Activated T-helper 9 cell treated with anti-CD3 and anti-CD28 coated beads, Interleukin-2, amount 50 U/mL, for 16 hours (primary cell): Measurements from ENCODE around the gene GASK1A.
"Not testable (repeated sequence)": the region's sequence is repeated elsewhere in the genome, so short reads cannot be mapped to it uniquely, and the experiment has no call there.

Source experiments
- DNase-seq: peaks from one replicate; pipeline ENCODE4 v3.0.0-alpha.2; 2020; ENCODE audit warnings: low read depth

Gene GASK1A

DNA sequence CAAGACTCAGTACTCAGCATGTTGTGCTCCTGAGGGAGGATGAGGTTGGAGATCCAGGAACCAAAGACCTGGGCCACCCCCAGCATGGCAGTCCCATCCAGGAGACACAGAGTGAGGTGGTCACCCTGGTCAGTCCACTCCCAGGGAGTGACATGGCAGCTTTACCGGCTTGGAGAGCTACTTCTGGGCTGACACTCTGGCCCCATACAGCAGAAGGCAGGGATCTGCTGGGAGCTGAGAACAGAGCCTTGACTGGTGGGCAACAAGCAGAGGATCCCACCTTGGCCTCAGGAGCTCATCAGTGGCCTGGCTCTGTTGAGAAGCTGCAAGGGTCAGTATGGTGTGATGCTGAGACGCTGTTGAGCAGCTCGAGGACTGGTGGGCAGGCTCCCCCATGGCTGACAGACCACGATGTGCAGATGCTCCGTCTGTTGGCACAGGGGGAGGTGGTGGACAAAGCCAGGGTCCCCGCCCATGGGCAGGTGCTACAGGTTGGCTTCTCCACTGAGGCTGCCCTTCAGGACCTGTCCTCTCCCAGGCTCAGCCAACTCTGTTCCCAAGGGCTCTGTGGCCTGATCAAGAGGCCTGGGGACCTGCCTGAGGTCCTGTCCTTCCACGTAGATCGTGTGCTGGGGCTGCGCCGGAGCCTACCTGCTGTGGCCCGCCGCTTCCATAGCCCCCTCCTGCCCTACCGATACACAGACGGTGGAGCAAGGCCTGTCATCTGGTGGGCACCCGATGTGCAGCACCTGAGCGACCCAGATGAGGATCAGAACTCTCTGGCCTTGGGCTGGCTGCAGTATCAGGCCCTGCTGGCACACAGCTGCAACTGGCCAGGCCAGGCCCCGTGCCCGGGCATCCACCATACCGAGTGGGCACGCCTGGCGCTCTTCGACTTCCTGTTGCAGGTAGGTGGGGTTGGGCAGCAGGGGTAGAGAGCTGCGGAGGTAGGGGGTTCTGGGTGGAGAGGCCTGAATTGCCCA lies 53.8 kb downstream of the GASK1A start:
- no peak for DNase-seq

GRCh38 chr3:43034200-43034599 lies 55.1 kb downstream of the GASK1A start:
- no peak for DNase-seq

DNA sequence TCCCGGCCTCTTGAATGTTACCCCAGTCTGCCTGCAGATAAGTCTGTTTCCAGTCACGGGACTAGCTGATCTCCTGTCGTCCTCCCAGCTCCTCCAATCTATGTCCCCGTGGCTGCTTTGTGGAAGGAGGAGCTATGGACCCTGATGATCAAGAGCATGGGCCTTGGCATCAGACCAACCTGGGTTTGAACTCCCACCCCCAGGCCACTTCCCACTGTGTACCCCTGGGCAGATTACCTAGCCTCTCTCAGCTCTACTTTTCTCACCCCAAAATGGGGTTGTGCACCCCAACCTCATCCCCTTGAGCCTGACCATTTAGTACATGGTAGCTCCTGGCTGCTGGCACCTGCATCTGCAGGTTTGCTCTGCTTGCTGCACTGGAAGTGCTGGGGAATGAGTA lies 55.8 kb downstream of the GASK1A start:
- no peak for DNase-seq

- no peak for DNase-seq
These were observed 56.8 kb downstream of the GASK1A start for GRCh38 chr3:43035801-43036365.

DNA sequence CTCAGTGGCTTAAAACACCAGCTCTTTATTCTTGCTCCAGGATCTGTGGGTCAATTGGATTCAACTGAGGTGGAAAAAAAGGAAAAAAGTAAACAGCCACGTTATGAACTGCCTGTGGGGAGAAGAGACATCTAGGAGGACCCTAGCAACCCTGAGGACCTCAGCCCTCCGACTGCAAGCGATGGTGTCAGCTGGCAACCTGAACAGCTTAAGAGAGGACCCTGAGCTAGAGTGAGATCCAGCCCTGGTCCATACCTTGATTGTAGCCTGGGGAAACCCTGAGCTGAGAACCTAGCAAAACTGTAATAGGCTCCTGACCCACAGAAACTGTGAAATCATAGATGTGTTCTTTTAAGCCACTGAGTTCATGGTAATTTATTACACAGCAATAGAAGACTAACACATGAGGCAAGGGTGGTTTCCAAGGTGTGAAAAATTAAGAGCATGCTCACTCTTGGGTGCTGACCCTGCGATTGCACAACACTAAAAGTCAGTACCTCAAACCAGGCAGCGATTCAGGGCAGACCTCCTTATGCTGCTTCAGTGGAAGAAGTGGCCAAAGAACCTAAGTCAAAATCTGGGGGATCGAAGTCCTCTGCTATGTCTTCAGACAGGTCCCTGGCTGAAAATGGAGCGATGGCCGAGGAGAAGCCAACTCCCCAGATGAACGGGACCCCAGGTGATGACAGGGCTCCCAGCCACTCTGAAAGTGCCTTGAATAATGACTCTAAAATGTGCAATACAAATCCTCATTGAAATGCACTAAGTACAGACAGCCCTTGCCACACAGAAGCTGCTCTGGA lies 57.7 kb downstream of the GASK1A start:
- DNase-seq, result no peak

GRCh38 chr3:43038010-43038409 lies 58.9 kb downstream of the GASK1A start:
- DNase-seq, result no peak

GRCh38 chr3:43041517-43041916 lies 62.4 kb downstream of the GASK1A start:
- no peak for DNase-seq

GRCh38 chr3:43043071-43043766 lies 64.1 kb downstream of the GASK1A start:
- DNase-seq, result no peak

- DNase-seq, result no peak
These were observed 64.7 kb downstream of the GASK1A start for GRCh38 chr3:43043793-43044192.

DNA sequence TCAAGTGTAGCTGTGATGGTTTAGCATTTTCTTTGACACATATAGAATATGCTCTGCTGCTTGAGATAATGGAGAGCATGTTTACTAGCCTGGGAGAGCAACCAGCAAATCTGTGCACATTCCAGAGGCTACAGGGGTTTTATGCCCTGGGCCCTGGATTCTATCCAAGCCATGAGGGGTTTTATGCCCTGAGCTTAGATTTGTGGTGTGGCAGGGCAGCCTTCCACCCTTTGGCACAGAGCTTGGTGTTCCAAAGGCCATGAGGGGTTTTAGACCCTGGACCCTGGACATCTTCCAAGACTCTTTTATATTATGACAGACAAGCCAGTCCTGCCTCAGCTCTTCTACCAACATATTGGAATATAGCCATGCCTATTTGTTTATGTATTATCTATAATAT lies 66.0 kb downstream of the GASK1A start:
- DNase-seq, result not testable (repeated sequence)

GRCh38 chr3:43046583-43046982 lies 67.5 kb downstream of the GASK1A start:
- no peak for DNase-seq

DNA sequence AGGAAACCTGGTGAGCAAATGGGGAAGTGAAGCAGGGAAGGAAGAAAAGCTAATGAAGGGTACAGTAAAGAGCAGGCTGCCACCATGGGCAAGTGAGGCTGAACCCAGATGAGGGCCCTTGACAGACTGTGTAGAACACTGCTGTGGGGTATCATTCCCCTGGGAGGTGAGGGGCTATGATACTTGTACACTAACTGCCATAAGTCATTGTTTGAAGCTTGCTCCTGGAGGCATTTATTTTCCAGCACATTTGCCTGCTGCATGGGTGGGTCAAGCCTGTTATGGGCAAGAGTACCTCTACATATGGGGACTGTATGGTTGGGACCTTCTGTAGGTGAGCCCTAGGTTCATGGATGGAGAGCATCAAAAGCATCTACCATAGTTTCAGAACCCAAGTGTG lies 69.4 kb downstream of the GASK1A start:
- DNase-seq, result no peak

DNA sequence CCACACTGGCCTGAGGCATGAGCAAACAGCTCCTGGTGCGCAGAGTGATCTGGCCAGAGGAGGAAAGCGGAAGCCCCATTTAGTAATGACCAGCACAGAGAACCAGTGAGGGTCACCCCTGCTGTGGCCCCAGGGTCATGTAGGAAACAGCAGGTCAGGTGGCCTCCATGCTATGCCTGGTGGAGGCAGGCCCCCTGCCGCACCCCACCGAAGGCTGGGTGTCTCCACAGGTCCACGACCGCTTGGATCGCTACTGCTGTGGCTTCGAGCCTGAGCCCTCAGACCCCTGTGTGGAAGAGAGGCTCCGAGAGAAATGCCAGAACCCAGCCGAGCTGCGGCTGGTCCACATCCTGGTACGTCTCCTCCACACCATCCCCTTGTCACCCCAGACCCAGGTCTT lies 74.2 kb downstream of the GASK1A start:
- no peak for DNase-seq

DNA sequence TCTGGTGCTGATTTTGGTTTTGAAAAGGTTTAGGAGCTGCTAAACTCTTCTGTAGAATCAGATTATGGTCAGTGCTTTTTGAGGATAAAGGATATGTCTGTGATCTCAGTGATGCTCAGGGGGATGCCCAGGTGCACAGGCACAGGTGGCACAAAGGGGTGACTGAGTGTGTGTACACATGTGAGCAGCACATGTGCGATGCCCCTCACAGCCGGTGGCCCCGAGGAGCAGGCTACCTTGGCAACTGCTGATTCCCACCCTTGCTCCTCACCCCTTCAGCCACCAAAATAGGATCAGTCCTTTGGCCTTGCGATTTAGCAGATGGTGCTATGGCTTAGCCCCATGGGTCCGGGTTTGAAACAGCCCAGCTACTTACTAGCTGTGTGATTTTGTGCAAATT lies 75.6 kb downstream of the GASK1A start:
- no peak for DNase-seq

GRCh38 chr3:43055393-43055792 lies 76.3 kb downstream of the GASK1A start:
- no peak for DNase-seq

DNA sequence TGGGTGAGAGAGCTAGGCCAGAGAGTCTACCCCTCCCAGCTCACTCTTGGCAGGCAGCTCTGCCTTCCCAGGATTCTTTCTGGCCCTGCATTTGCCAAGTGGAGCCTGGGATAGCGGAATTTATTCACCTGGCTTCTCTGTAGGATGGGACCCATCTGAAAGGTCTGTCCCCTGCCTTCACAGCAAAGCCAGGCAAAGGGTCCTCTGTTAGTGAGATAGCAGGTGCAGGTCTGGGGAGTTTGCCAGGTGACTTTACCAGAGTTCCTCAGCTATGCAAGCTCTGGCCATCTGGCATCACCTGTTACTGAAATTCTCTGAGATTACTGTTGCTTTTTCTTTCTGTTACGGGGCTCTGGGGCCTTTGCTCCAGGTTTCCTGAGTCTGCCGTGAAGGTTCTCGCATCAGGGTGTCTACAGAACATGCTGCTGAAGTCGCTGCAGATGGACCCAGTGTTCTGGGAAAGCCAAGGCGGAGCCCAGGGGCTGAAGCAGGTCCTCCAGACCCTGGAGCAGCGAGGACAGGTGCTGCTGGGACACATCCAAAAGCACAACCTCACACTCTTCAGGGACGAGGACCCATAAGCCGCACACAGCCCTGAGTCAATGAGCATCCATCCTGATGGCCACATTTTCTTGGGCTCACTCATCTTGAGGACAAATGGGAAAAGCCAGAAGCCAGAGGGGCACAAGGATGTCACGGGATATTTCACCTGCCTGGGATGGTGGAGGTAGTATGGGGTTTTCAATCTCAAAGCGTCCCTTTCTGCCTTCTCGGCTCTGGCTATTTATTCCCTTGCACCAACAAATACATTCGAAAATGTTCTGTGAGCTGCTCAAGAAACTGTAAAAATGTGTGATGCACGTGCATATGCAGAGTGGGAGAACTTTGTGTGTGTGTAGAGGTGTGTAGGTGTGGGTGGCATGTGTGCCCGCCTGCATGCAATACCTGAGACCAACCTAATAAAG lies 77.0 kb downstream of the GASK1A start:
- DNase-seq, result no peak

DNA sequence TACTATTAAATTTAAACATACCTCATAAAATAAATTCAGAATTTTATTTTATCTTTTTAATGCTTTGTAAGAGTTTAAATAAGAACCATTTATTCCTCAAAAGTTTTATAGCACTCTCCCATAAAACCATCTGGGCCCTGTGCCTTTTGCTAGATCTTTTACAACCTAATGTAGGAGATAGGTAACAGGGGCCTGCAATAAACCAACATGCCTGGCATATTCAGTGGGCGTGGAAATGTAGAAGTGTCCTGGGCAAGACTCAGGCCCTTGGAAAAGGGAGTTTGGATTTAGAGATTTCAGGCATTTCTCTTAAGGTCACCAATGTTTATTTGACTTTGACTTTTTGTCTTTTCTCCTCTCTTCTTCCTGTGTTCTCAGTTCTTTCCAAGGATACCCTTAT lies 80.3 kb downstream of the GASK1A start:
- DNase-seq, result no peak

DNA sequence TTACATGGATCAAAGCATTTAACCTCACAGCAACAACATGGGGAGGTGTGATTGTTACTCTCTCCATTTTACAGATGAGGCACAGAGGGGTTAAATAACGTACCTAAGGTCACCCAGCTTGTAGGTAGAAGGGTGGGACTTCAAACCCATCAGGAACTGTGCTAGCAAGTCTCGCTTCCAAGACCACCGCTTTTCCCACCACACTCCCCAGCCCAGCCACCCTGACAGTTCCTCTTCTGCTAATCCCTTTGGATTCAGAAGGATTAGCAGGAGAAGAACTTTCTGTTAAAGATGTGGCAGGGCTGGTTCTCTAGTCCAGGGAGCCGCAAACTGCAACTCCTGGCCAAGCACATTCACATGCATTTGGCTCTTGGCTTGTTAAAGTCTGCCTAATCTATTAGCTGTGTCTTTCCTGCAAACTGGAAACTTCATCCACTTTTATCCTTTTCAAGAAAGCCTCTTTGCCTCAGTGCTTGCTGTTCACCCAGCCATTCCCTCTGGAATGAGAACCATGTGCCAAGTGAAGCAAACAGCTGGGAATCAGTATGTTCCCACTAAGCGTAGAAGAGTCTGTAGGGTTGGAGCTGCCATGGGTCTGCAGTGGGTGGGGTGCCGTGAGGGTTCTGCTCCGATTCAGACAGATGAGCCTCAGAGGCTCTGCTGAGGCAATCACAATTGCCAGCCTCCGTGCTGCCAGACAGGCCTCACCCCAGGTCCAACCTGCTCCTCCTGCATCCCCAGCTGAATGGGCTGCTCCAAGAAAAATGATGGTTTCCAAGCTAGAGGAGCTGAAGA lies 82.2 kb downstream of the GASK1A start:
- DNase-seq, result no peak

GRCh38 chr3:43062040-43062563 lies 83.0 kb downstream of the GASK1A start:
- DNase-seq, result no peak

DNA sequence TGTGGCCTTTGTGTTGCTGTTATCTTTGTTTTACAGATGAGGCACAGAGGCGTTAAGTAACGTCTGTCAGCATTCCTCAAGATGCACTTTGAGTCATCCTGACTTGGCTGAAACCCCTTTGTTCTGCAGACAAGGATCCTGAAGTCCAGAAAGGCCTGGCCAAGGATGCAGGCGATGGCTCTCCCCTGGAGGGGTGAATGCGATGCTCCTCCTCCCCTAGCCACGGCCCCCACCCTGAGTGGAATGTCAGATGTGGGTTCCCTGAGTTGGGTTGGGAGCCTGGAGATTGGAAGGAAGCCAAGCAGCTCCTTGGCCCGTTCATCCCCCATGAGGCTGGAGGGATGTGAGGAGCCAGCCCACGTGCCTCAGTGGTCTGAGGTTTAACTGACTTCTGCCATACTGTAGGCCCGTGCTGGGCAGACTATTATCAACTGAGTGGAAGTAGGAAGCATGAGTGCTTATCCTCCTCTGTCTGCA lies 83.5 kb downstream of the GASK1A start:
- DNase-seq, result no peak
